Measurements from ENCODE around the gene IGSF3. TPM values are rescaled to one million over a fixed set of nuclear protein-coding genes. Genes with fewer than 3 reads are reported as not detected.

Gene IGSF3
- total and polyA plus RNA-seq, 7 experiments from 2014 or later = 0.04 to 0.63 (median 0.16) TPM; not detected in 3

DNA sequence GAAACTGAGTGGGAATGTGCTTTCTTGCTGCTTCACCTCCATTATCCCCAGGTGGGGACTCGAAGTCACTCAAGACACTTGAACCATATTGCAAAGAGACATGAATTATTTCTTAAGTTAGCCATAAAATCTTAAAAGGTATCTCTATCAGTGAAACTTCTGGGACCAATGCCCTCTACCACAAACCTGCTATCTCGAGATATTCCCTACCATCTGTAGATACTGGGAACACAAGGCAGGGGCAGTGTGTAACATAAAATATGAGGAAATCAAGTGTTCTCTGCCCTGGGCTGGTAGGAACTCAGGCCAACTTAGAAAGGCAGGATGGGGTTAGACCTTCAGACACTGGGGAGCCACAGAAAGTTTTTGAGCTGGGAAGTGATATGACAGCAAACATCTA lies 95.4 kb downstream of the IGSF3 start:
- H3K4me1 Mint-ChIP-seq = peaks cover 12 to 52% (median 26%) of the 10 kb centered on the region in 7 donors
- Histone ChIP-seq H3K4me1 (ENCODE audit: control insufficient read depth in 2 of 2, insufficient read depth in 2 of 2, low read length in 2 of 2) (peaks cover 10 to 30% of the 10 kb centered on the region in 2 donors), H3K9me3 (ENCODE audit: control insufficient read depth in 2 of 3, low read length in 3 of 3) (no peaks in the 10 kb centered on the region), H3K4me3 (ENCODE audit: low read length) (no peak overlapping the region), H3K27ac (ENCODE audit: low read depth, low read length) (no peak overlapping the region), H3K36me3 (ENCODE audit: control insufficient read depth in 2 of 3, insufficient read depth in 3 of 3, low read length in 3 of 3) (peaks cover 0 to 4% (median 0%) of the 10 kb centered on the region in 3 experiments), H3K27me3 (ENCODE audit: control insufficient read depth in 2 of 2, insufficient read depth in 2 of 2, low read length in 2 of 2) (no peaks in the 10 kb centered on the region)
- CTCF ChIA-PET = interaction anchor here (1.5 to 1.7 kb wide), 3 partner anchors 20 to 557 kb away, joined by 3 to 6 read pairs (median 4); no protein-coding TSS in a partner anchor
- peaks cover 0 to 2% (median 0%) of the 10 kb centered on the region in 5 donors for H3K27me3 Mint-ChIP-seq
- H3K27ac Mint-ChIP-seq = peak overlapping the region in 5 of 9 donors; percentile 1 to 95 (median 32)
- DNase-seq (no peak), ATAC-seq (no peak)
- intact Hi-C loops (cut with micrococcal nuclease) = loop anchor here (5.0 kb wide), 10 partner anchors 35 to 1355 kb away; partner anchors contain the start of genes GDAP2 (in 1 of the 2), MAN1A2 (in 1 of the 2) and WDR3 (in 1 of the 2)
- H3K36me3 Mint-ChIP-seq = peaks cover 0 to 19% (median 0%) of the 10 kb centered on the region in 5 donors
- H3K4me3 Mint-ChIP-seq = peak overlapping the region; percentile 83 to 97 (median 90)
- POLR2A ChIA-PET = interaction anchor here (1.3 kb wide), 1 partner anchor 488 kb away, joined by 3 read pairs; the partner anchor contains the start of gene TTF2
- H3K9me3 Mint-ChIP-seq = no peaks in the 10 kb centered on the region

- intact Hi-C loops (cut with micrococcal nuclease) = loop anchor here (2.0 to 5.0 kb wide), 12 partner anchors 34 to 1356 kb away; partner anchors contain the start of genes ATP1A1 (in 1 of the 2), GDAP2 (in 1 of the 2), MAN1A2 (in 1 of the 2) and TTF2 (in 1 of the 2)
- H3K4me1 ChIP-seq (ENCODE audit: control insufficient read depth in 2 of 2, insufficient read depth in 2 of 2, low read length in 2 of 2) = peaks cover 10 to 30% of the 10 kb centered on the region in 2 donors
- ChIA-PET POLR2A (interaction anchor here (0.6 to 1.3 kb wide), 2 partner anchors 483 to 489 kb away, joined by 3 read pairs; partner anchors contain the start of gene TTF2), CTCF (interaction anchor here (1.6 to 1.7 kb wide), 3 partner anchors 72 to 557 kb away, joined by 3 to 6 read pairs (median 3); no protein-coding TSS in a partner anchor)
- DNase-seq (no peak), ATAC-seq (no peak)
- H3K36me3 ChIP-seq (ENCODE audit: control insufficient read depth in 2 of 3, insufficient read depth in 3 of 3, low read length in 3 of 3) = peaks cover 0 to 4% (median 0%) of the 10 kb centered on the region in 3 experiments
- Mint-ChIP-seq H3K27ac (peak overlapping the region in 7 of 9 donors; percentile 1 to 95 (median 44)), H3K4me1 (peaks cover 12 to 57% (median 26%) of the 10 kb centered on the region in 7 donors), H3K4me3 (peak overlapping the region; percentile 86 to 97 (median 90)), H3K27me3 (no peaks in the 10 kb centered on the region), H3K36me3 (peaks cover 0 to 22% (median 0%) of the 10 kb centered on the region in 5 donors), H3K9me3 (no peaks in the 10 kb centered on the region)
- peak overlapping the region; percentile 83 for H3K4me3 ChIP-seq (ENCODE audit: low read length)
- H3K27ac ChIP-seq (ENCODE audit: low read depth, low read length) = no peak overlapping the region
- no peaks in the 10 kb centered on the region for H3K9me3 ChIP-seq (ENCODE audit: control insufficient read depth in 2 of 3, low read length in 3 of 3)
- no peaks in the 10 kb centered on the region for H3K27me3 ChIP-seq (ENCODE audit: control insufficient read depth in 2 of 2, insufficient read depth in 2 of 2, low read length in 2 of 2)
Measured at GRCh38 chr1:116571215-116571919, 96.2 kb downstream of the IGSF3 start.

GRCh38 chr1:116570358-116571214 lies 96.9 kb downstream of the IGSF3 start, which contains the start of gene CD58:
TSS of gene CD58 (minus strand) at chr1:116571026. CDS start at chr1:116570972, 54 bp downstream.
- Mint-ChIP-seq H3K27me3 (no peaks in the 10 kb centered on the region), H3K27ac (peak within 1 kb of the TSS in 7 of 9 donors; percentile 68 to 95 (median 78)), H3K4me3 (peak within 1 kb of the TSS; percentile 86 to 97 (median 90)), H3K9me3 (no peaks in the 10 kb centered on the region), H3K4me1 (peaks cover 12 to 62% (median 31%) of the 10 kb centered on the region in 7 donors), H3K36me3 (peaks cover 0 to 27% (median 0%) of the 10 kb centered on the region in 5 donors)
- peaks cover 10 to 30% of the 10 kb centered on the region in 2 donors for H3K4me1 ChIP-seq (ENCODE audit: control insufficient read depth in 2 of 2, insufficient read depth in 2 of 2, low read length in 2 of 2)
- H3K36me3 ChIP-seq (ENCODE audit: control insufficient read depth in 2 of 3, insufficient read depth in 3 of 3, low read length in 3 of 3) = peaks cover 0 to 4% (median 0%) of the 10 kb centered on the region in 3 experiments
- peak within 1 kb of the TSS; percentile 83 for H3K4me3 ChIP-seq (ENCODE audit: low read length)
- DNase-seq (peak; percentile 35 to 86 (median 64)), ATAC-seq (peak; percentile 87)
- intact Hi-C loops (cut with micrococcal nuclease) = loop anchor here (1.0 to 5.0 kb wide), 17 partner anchors 14 to 1357 kb away; partner anchors contain the start of genes ATP1A1 (in 1 of the 2), GDAP2 (in 1 of the 2), MAN1A2 (in 1 of the 2) and TTF2 (in 1 of the 2)
- no peaks in the 10 kb centered on the region for H3K9me3 ChIP-seq (ENCODE audit: control insufficient read depth in 2 of 3, low read length in 3 of 3)
- ChIA-PET CTCF (interaction anchor here (1.6 kb wide), 1 partner anchor 448 kb away, joined by 3 read pairs; no protein-coding TSS in a partner anchor), POLR2A (interaction anchor here (0.6 to 1.3 kb wide), 2 partner anchors 484 to 490 kb away, joined by 3 read pairs; partner anchors contain the start of gene TTF2)
- peak within 1 kb of the TSS; percentile 70 for H3K27ac ChIP-seq (ENCODE audit: low read depth, low read length)
- H3K27me3 ChIP-seq (ENCODE audit: control insufficient read depth in 2 of 2, insufficient read depth in 2 of 2, low read length in 2 of 2) = no peaks in the 10 kb centered on the region

- H3K27me3 ChIP-seq (ENCODE audit: control insufficient read depth in 2 of 2, insufficient read depth in 2 of 2, low read length in 2 of 2) = no peaks in the 10 kb centered on the region
- ATAC-seq = peak; percentile 22
- CTCF ChIA-PET = interaction anchor here (1.0 kb wide), 1 partner anchor 13 kb away, joined by 3 read pairs; no protein-coding TSS in a partner anchor
- peak overlapping the region; percentile 86 to 97 (median 90) for H3K4me3 Mint-ChIP-seq
- intact Hi-C loops (cut with micrococcal nuclease) = loop anchor here (1.0 to 5.0 kb wide), 18 partner anchors 14 to 1357 kb away; partner anchors contain the start of genes ATP1A1 (in 1 of the 2), GDAP2 (in 1 of the 2), MAN1A2 (in 1 of the 2) and TENT5C (in 1 of the 2)
- H3K4me1 Mint-ChIP-seq = peaks cover 12 to 62% (median 31%) of the 10 kb centered on the region in 7 donors
- peaks cover 0 to 2% (median 0%) of the 10 kb centered on the region in 11 donors for H3K9me3 Mint-ChIP-seq
- peak in 4 of 9 donors; percentile 4 to 29 (median 12) for DNase-seq
- peaks cover 10 to 30% of the 10 kb centered on the region in 2 donors for H3K4me1 ChIP-seq (ENCODE audit: control insufficient read depth in 2 of 2, insufficient read depth in 2 of 2, low read length in 2 of 2)
- peak overlapping the region; percentile 26 for H3K27ac ChIP-seq (ENCODE audit: low read depth, low read length)
- H3K36me3 Mint-ChIP-seq = peaks cover 0 to 32% (median 0%) of the 10 kb centered on the region in 5 donors
- no peaks in the 10 kb centered on the region for H3K27me3 Mint-ChIP-seq
- H3K27ac Mint-ChIP-seq = peak overlapping the region in 7 of 9 donors; percentile 32 to 95 (median 76)
- peak overlapping the region; percentile 83 for H3K4me3 ChIP-seq (ENCODE audit: low read length)
- H3K36me3 ChIP-seq (ENCODE audit: control insufficient read depth in 2 of 3, insufficient read depth in 3 of 3, low read length in 3 of 3) = peaks cover 0 to 4% (median 0%) of the 10 kb centered on the region in 3 experiments
- POLR2A ChIA-PET = no interaction called here
- H3K9me3 ChIP-seq (ENCODE audit: control insufficient read depth in 2 of 3, low read length in 3 of 3) = no peaks in the 10 kb centered on the region
Measured at GRCh38 chr1:116569776-116570357, 97.7 kb downstream of the IGSF3 start.

DNA sequence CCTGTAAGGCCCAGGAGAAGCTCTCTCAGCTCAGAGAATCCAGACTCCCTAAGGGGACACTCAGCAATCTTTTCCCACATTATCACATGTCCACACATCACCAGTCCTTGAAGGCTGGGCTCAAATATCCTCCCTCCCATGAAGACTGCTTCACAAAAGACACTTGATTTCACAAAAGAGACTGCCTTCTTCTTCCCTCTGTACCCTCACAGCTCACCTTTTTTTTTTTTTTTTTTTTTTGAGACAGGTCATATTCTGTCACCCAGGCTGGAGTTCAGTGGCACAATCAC lies 98.2 kb downstream of the IGSF3 start:
- ChIA-PET POLR2A (no interaction called here), CTCF (interaction anchor here (0.8 to 1.3 kb wide), 3 partner anchors 12 to 430 kb away, joined by 3 read pairs; no protein-coding TSS in a partner anchor)
- ATAC-seq (no peak), DNase-seq (no peak)
- Histone ChIP-seq H3K4me3 (ENCODE audit: low read length) (no peak overlapping the region), H3K36me3 (ENCODE audit: control insufficient read depth in 2 of 3, insufficient read depth in 3 of 3, low read length in 3 of 3) (peaks cover 0 to 4% (median 0%) of the 10 kb centered on the region in 3 experiments), H3K27ac (ENCODE audit: low read depth, low read length) (no peak overlapping the region), H3K27me3 (ENCODE audit: control insufficient read depth in 2 of 2, insufficient read depth in 2 of 2, low read length in 2 of 2) (no peaks in the 10 kb centered on the region), H3K9me3 (ENCODE audit: control insufficient read depth in 2 of 3, low read length in 3 of 3) (no peaks in the 10 kb centered on the region), H3K4me1 (ENCODE audit: control insufficient read depth in 2 of 2, insufficient read depth in 2 of 2, low read length in 2 of 2) (peaks cover 10 to 30% of the 10 kb centered on the region in 2 donors)
- H3K4me3 Mint-ChIP-seq = peak overlapping the region; percentile 0 to 97 (median 90)
- no peaks in the 10 kb centered on the region for H3K27me3 Mint-ChIP-seq
- intact Hi-C loops (cut with micrococcal nuclease) = loop anchor here in 1 of 2 donors (2.0 kb wide), 1 partner anchor 1037 kb away; the partner anchor contains the start of gene TENT5C
- H3K36me3 Mint-ChIP-seq = peaks cover 0 to 37% (median under 1%) of the 10 kb centered on the region in 5 donors
- peaks cover 0 to 5% (median under 1%) of the 10 kb centered on the region in 11 donors for H3K9me3 Mint-ChIP-seq
- H3K4me1 Mint-ChIP-seq = peaks cover 12 to 61% (median 31%) of the 10 kb centered on the region in 7 donors
- peak overlapping the region in 4 of 9 donors; percentile 26 to 66 (median 48) for H3K27ac Mint-ChIP-seq
